SK-N-SH (cell line): ENCODE data around the gene TOR2A.

Experiments
- CHD2 ChIP-seq: fragments of 150-350 bp; IDR thresholded peaks from 2 replicates; pipeline ENCODE4 v1.6.1; 2018; ENCODE audit warnings: low read length; ENCODE audit not compliant: partially characterized antibody
- CTCF ChIP-seq: fragments of 200-600 bp; sonication (generic); IDR thresholded peaks from 2 replicates; pipeline ENCODE4 v1.6.1; 2017; ENCODE audit warnings: antibody characterized with exemption, mild to moderate bottlenecking, moderate library complexity
- EP300 ChIP-seq, 2 experiments: IDR thresholded peaks; 2 replicates each; pipeline versions ENCODE4 v1.4.0 to v1.6.1; 2012; ENCODE audit warnings: borderline replicate concordance in 1 of 2, low read depth in 1 of 2, low read length in 1 of 2
- EZH2phosphoT487 ChIP-seq: fragments of 200-600 bp; sonication (generic); IDR thresholded peaks from 2 replicates; pipeline ENCODE4 v1.6.1; 2017; ENCODE audit warnings: low read depth, mixed run types, mild to moderate bottlenecking, antibody characterized with exemption, moderate library complexity, borderline replicate concordance
- FOXJ3 ChIP-seq: sonication (generic); formaldehyde crosslinking; IDR thresholded peaks from 2 replicates; pipeline ENCODE4 v1.5.1; 2020; ENCODE audit warnings: mild to moderate bottlenecking, missing genetic modification reagents
- FOXM1 ChIP-seq: IDR thresholded peaks from 2 replicates; pipeline ENCODE4 v1.4.0; 2012; ENCODE audit warnings: low read depth, mild to moderate bottlenecking
- GATA2 ChIP-seq: sonication (generic); formaldehyde crosslinking; IDR thresholded peaks from 2 replicates; pipeline ENCODE4 v1.5.0; 2020; ENCODE audit warnings: mild to moderate bottlenecking, missing genetic modification reagents
- MEF2A ChIP-seq: IDR thresholded peaks from 2 replicates; pipeline ENCODE4 v1.4.0; 2012; ENCODE audit warnings: low read depth, borderline replicate concordance
- MXI1 ChIP-seq: IDR thresholded peaks from 2 replicates; pipeline ENCODE4 v1.6.1; 2012; ENCODE audit warnings: mild to moderate bottlenecking, low read depth, low read length, improper control_type of control experiment
- POLR2AphosphoS5 ChIP-seq: IDR thresholded peaks from 2 replicates; pipeline ENCODE4 v1.6.1; 2012; ENCODE audit warnings: low read depth, low read length
- TAF1 ChIP-seq: IDR thresholded peaks from 2 replicates; pipeline ENCODE4 v1.6.1; 2012; ENCODE audit warnings: low read depth, mild to moderate bottlenecking, low read length, moderate library complexity, borderline replicate concordance
- USF2 ChIP-seq: fragments of 150-350 bp; IDR thresholded peaks from 2 replicates; pipeline ENCODE4 v1.6.1; 2017; ENCODE audit warnings: antibody characterized with exemption, low read length, low read depth, borderline replicate concordance
- TF ChIP-seq, protein P1 (sequence below): IDR thresholded peaks from 2 replicates; pipeline ENCODE4 v1.6.1; 2012; ENCODE audit warnings: mild to moderate bottlenecking, low read depth, low read length, moderate library complexity
- TF ChIP-seq, protein P2 (sequence below): IDR thresholded peaks from 2 replicates; pipeline ENCODE4 v1.4.0; 2012; ENCODE audit warnings: low read depth, borderline replicate concordance

- TF ChIP-seq CHD2 (no peak), MEF2A (no peak), GATA2 (no peak), CTCF (no peak), EP300 (IDR thresholded peaks at IDR 0.05; ENCODE audit: borderline replicate concordance in 1 of 2, low read depth in 1 of 2, low read length in 1 of 2) (no peak), MXI1 (no peak), POLR2AphosphoS5 (no peak), FOXM1 (no peak), USF2 (no peak), EZH2phosphoT487 (no peak), TAF1 (no peak), FOXJ3 (CRISPR knock-in tag) (no peak)
- TF ChIP-seq, protein P1, sequence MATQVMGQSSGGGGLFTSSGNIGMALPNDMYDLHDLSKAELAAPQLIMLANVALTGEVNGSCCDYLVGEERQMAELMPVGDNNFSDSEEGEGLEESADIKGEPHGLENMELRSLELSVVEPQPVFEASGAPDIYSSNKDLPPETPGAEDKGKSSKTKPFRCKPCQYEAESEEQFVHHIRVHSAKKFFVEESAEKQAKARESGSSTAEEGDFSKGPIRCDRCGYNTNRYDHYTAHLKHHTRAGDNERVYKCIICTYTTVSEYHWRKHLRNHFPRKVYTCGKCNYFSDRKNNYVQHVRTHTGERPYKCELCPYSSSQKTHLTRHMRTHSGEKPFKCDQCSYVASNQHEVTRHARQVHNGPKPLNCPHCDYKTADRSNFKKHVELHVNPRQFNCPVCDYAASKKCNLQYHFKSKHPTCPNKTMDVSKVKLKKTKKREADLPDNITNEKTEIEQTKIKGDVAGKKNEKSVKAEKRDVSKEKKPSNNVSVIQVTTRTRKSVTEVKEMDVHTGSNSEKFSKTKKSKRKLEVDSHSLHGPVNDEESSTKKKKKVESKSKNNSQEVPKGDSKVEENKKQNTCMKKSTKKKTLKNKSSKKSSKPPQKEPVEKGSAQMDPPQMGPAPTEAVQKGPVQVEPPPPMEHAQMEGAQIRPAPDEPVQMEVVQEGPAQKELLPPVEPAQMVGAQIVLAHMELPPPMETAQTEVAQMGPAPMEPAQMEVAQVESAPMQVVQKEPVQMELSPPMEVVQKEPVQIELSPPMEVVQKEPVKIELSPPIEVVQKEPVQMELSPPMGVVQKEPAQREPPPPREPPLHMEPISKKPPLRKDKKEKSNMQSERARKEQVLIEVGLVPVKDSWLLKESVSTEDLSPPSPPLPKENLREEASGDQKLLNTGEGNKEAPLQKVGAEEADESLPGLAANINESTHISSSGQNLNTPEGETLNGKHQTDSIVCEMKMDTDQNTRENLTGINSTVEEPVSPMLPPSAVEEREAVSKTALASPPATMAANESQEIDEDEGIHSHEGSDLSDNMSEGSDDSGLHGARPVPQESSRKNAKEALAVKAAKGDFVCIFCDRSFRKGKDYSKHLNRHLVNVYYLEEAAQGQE, result no peak
- TF ChIP-seq, protein P2, sequence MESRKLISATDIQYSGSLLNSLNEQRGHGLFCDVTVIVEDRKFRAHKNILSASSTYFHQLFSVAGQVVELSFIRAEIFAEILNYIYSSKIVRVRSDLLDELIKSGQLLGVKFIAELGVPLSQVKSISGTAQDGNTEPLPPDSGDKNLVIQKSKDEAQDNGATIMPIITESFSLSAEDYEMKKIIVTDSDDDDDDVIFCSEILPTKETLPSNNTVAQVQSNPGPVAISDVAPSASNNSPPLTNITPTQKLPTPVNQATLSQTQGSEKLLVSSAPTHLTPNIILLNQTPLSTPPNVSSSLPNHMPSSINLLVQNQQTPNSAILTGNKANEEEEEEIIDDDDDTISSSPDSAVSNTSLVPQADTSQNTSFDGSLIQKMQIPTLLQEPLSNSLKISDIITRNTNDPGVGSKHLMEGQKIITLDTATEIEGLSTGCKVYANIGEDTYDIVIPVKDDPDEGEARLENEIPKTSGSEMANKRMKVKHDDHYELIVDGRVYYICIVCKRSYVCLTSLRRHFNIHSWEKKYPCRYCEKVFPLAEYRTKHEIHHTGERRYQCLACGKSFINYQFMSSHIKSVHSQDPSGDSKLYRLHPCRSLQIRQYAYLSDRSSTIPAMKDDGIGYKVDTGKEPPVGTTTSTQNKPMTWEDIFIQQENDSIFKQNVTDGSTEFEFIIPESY, result no peak
These were observed 38.9 kb upstream of the TOR2A start for GRCh38 chr9:127773981-127774380.
